GM21825 (cell line): ENCODE measurements around the gene F13A1.

Source experiments
- ATAC-seq: cut with Tn5 transposase; IDR thresholded peaks from one replicate; pipeline ENCODE4 v1.9.1; 2021; ENCODE audit warnings: mild to moderate bottlenecking, moderate library complexity; ENCODE audit not compliant: unreplicated experiment

The F13A1 gene

GRCh38 chr6:6246544-6246943, 73.9 kb downstream of the F13A1 start:
- ATAC-seq = peak; percentile 83

DNA sequence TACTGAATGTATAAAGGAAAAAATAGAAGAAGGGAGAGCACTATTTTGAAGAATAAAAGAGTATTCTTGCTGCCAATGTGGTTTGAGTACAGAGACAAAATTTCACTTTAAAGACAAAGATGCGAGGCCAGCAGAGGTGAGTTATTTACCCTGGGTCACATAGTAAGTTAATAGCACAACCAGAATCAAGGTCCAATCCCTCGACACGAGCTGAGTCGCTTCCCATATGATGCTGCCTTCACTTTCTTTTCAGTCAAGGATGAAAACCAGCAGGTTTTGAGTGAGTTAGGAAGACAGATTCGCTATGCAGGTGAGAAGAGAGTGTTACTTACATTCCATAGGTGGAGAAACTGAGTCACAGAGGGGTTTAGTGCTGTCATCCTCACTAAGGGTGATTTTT, 75.8 kb downstream of the F13A1 start:
- no peak for ATAC-seq

DNA sequence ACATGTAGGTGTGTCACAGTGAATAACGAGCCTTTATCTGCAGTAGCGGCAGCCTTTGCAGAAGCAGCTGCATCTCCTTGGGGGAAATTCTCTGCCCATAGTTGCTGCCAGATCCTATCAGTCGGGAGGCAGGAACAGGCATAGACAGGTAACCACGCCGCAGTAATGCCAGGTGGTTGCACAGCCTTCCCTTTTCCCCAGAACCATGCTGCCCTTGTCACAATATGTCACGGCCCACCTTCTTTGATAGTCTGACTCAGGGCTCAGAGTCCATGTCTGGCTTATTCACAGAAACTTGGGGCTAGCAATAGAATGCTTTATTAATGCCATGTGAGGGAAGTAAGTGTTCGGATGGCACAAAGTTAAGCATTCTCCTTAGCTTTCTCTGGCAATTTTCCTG, 76.6 kb downstream of the F13A1 start:
- ATAC-seq = no peak

DNA sequence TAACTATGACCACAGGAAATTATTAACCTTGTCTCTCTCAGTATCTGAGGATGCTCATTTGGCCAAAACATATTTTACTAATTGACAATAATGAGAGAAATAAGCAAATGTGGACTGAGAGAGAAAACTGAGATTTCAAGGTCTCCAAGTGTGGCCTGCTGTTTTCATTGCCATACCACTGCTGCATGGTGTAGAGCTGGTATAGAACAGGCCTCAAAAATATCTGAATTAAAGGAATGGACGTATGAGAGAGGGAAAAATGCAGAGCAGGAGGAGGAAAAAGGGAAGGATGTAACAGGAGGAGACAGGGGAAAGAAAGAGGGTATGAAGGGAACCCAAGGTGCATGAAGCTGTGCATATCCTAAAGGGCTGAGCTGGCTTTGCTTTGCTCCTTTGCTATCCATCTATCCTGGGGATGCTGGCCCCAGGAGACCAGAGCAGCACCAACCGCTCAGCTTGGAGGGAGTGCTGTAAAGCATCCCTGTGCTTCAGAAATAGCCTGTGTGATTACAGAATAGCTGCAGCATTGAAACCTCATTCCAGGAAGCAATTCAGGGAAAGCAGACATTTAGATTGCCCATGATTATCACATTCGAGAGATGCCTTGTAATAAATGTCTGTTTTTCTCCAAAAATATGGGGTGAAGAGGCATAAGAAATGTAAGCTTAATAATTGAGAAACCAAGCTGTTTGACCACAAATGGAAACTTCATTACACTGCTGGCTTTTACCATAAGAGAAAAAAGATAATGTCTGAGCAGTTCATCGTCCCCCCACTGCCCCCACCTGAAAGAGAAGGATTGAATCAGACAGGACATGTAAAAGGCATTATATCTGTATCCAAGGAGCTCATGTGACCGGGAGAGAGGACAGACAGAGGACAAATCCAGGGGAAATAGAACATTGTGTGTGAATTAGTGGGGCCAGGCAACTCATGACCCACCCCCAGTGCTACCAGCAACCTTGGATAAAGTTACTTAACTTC, 80.6 kb downstream of the F13A1 start:
- no peak for ATAC-seq

- no peak for ATAC-seq
Observed at GRCh38 chr6:6236730-6237469, 83.6 kb downstream of the F13A1 start.

DNA sequence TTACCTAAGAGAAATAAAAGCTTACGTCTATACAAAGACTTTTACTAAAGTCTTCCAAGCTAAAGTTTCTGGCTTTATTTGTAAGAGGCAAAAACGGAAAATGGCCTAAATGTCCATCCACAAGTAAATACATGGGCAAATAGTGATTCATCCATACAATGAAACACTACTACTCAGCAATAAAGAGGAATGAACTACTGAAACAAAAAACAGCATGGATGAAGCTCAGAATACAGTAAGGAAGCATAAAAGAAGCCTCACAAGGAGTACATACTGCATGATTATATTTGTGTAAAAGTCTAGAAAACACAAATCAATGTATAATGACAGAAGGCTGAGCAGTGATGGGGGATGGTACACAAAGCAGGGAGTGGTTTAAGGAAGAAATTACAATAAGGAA, 84.7 kb downstream of the F13A1 start:
- no peak for ATAC-seq

GRCh38 chr6:6234963-6235362, 85.5 kb downstream of the F13A1 start:
- no peak for ATAC-seq

DNA sequence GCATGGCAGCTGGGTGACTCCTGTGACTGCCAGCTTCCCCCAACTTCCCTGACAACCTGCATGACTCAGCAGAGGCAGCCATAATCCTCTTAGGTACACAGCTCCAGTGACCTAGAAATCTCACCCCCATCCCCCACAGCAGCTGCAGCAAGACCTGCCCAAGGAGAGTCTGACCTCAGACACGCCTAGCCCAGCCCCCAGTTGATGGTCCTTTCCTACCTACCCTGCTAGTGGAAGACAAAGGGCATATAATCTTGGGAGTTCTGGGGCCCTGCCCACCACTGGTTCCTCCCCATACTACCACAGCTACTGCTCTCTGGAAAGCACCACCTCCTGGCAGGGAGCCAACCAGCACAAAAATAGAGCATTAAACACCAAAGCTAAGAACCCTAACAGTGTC, 90.2 kb downstream of the F13A1 start:
- no peak for ATAC-seq

- no peak for ATAC-seq
Observed at GRCh38 chr6:6227896-6228295, 92.6 kb downstream of the F13A1 start.

- no peak for ATAC-seq
Observed at GRCh38 chr6:6225885-6226529, 94.5 kb downstream of the F13A1 start.

- ATAC-seq = no peak
Observed at GRCh38 chr6:6224933-6225486, 95.5 kb downstream of the F13A1 start.

GRCh38 chr6:6221787-6222535, 98.5 kb downstream of the F13A1 start:
- no peak for ATAC-seq

GRCh38 chr6:6220718-6221117, 99.7 kb downstream of the F13A1 start:
- no peak for ATAC-seq

GRCh38 chr6:6219716-6220115, 100.7 kb downstream of the F13A1 start:
- no peak for ATAC-seq

DNA sequence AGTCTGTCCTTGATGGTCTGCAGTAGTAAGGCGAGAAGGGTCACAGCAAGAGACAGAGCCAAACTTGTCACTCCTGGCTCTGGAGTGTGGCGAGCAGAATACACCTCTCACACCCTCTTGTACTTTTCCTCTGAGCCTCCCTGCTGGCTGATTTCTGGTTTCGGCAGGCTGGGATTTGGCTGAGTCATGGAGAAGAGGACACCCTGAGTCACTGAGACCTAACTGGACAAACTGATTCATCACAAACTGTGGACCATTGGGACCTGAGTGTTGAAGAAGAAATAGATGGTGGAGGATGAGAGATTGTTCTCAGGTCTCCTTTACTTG, 101.7 kb downstream of the F13A1 start:
- ATAC-seq = no peak

DNA sequence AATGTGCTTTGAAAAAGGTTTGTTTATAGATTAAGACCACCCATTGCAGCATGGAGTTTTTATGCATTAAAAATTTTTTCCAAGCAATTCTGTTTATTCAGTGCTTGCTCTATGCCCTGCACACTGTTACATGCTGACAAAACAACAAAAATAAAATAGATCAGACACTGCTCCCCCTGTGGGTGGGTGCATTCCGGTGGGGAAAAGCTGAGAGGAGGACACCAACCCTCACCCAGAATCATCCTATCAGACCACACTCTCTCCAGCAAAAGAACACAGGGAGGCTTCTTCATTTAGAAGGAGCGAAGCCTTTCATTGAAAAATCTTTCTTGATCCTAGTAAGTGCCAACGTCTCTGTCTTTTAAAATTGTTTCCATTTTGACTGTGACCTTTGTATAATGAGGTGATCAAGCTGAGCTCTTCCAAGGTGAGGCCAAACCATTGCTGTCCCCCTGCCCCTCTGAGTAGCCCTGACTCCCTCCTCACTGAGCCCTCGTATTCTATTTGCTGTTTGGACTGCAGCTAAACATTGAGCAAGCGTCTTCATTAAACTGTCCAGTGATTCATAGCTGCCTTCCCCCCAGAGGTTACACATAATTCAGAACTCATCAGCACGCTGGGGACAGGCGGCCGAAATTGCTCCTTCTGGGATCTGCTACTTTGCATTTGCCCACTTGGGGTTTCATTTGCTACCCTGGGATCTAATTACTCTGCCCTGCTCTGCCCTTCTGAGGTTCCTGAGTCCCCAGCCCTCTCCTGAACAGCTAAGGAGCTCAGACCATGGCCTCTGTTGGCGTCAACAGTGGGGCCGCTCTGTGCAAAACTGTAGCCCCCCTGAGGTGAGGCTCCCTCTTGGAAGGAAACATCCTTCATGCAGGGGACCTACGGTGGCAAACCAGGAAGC, 102.4 kb downstream of the F13A1 start:
- no peak for ATAC-seq

GRCh38 chr6:6210994-6211393, 109.5 kb downstream of the F13A1 start:
- ATAC-seq = no peak

GRCh38 chr6:6202886-6203285, 117.6 kb downstream of the F13A1 start:
- no peak for ATAC-seq

GRCh38 chr6:6201200-6201599, 119.3 kb downstream of the F13A1 start:
- no peak for ATAC-seq

DNA sequence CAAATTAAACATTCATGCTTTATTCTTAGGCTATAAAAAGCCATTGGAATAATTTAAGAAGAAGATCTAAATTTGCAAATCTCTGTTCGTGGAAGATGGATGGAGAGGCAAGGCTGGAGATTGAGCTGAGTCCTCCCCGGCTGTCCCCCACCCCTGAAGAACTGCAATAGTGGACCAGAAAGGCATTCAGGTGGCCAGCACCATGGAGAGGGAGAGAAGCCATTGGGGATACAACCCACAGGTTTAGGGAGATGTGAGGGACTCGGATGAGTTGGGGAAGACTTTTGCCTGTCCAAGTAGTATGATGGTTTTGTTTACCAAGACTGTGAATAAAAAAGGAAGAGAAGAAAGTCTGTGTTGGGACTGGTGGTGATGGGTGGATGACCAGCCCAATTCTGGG, 120.8 kb downstream of the F13A1 start:
- ATAC-seq = no peak
